GM23338 (cell line): ENCODE data around the gene TSSC4. TPM values are rescaled to one million over a fixed set of nuclear protein-coding genes. Genes with fewer than 3 reads are reported as not detected.

ENCODE experiments used
- polyA plus RNA-seq: library from polyadenylated mRNA; unstranded; fragments of >200 nt; fragmentation: Nextera tagmentation; extraction: Ambion mirVana; gene quantifications from 2 replicates; pipeline ENCODE4 v1.2.1, GENCODE V29; 2016
- small RNA-seq: library from RNA; depleted of rRNA; stranded (forward); fragments of <200 nt; gene quantifications from one replicate; pipeline ENCODE3, GENCODE V24; 2014; ENCODE audit warnings: low replicate concordance
- total RNA-seq: library from RNA; depleted of rRNA; stranded (reverse); fragments of >200 nt; shearing (Covaris generic); gene quantifications from 2 replicates; pipeline ENCODE4 v1.2.3, GENCODE V29; 2014; rRNA removed

TSSC4 gene
- total and polyA plus RNA-seq, 2 experiments from 2014 or later = 27.5 to 44.3 TPM

Small RNA genes within 50 kb of the gene (small RNA-seq; reads per million reads assigned to genes)
- not detected for gene RF00019

Other genes starting within 250 kb of the TSSC4 start
- gene INS, start 239.5 kb upstream of the TSSC4 start, total RNA-seq = not detected in 2 replicates
- not detected in 2 replicates for gene INS, start 239.5 kb upstream of the TSSC4 start, polyA plus RNA-seq
- not detected in 2 replicates for gene TH, start 228.9 kb upstream of the TSSC4 start, total RNA-seq
- 0.34 TPM in 1 of 2 replicates, not detected in the other for gene TH, start 228.9 kb upstream of the TSSC4 start, polyA plus RNA-seq
- gene ASCL2, start 130.2 kb upstream of the TSSC4 start, total RNA-seq = 1.6 and 2.6 TPM in 2 replicates
- gene ASCL2, start 130.2 kb upstream of the TSSC4 start, polyA plus RNA-seq = 0.57 and 0.73 TPM in 2 replicates
- gene C11orf21, start 98.8 kb upstream of the TSSC4 start, total RNA-seq = not detected in 2 replicates
- not detected in 2 replicates for gene C11orf21, start 98.8 kb upstream of the TSSC4 start, polyA plus RNA-seq
- gene TSPAN32, start 98.7 kb upstream of the TSSC4 start, total RNA-seq = not detected in 2 replicates
- not detected in 2 replicates for gene TSPAN32, start 98.7 kb upstream of the TSSC4 start, polyA plus RNA-seq
- gene CD81, start 23.4 kb upstream of the TSSC4 start, total RNA-seq = 290 and 346 TPM in 2 replicates
- 88.6 and 95.5 TPM in 2 replicates for gene CD81, start 23.4 kb upstream of the TSSC4 start, polyA plus RNA-seq
- not detected in 2 replicates for gene TRPM5, start 43.8 kb downstream of the TSSC4 start, total RNA-seq
- gene TRPM5, start 43.8 kb downstream of the TSSC4 start, polyA plus RNA-seq = not detected in 2 replicates
- 0.87 and 1.2 TPM in 2 replicates for gene KCNQ1, start 44.3 kb downstream of the TSSC4 start, total RNA-seq
- gene KCNQ1, start 44.3 kb downstream of the TSSC4 start, polyA plus RNA-seq = 0.45 and 1.1 TPM in 2 replicates